22Rv1 (cell line): ENCODE measurements around the gene RPRD1A.

ENCODE experiments used
- CTCF ChIP-seq: fragments of 450-650 bp; IDR thresholded peaks from 2 replicates; pipeline ENCODE4 v1.5.1; 2017; ENCODE audit warnings: mild to moderate bottlenecking
- ZFX ChIP-seq: fragments of 450-650 bp; IDR thresholded peaks from 2 replicates; pipeline ENCODE4 v1.6.1; 2017; ENCODE audit warnings: antibody characterized with exemption, borderline replicate concordance

GRCh38 chr18:36035253-36035652 lies 32.1 kb downstream of the RPRD1A start:
- TF ChIP-seq CTCF (no peak), ZFX (no peak)
